Measurements from ENCODE around the gene TOX3.

- TF ChIP-seq CTCF (conservative IDR thresholded peaks at IDR 0.05; ENCODE audit: low read depth in 2 of 2) (no peak), EZH2 (IDR thresholded peaks at IDR 0.05; ENCODE audit: low read depth, unreplicated experiment) (no peak), POLR2AphosphoS5 (IDR thresholded peaks at IDR 0.05; ENCODE audit: low read depth) (no peak), CREB1 (CRISPR knock-in tag; IDR thresholded peaks at IDR 0.05; ENCODE audit: low read depth) (no peak), ETS1 (IDR thresholded peaks at IDR 0.05) (no peak), EZH2phosphoT487 (IDR thresholded peaks at IDR 0.05; ENCODE audit: unreplicated experiment) (no peak), ZNF331 (CRISPR knock-in tag; IDR thresholded peaks at IDR 0.05; ENCODE audit: low read depth) (no peak), JUNB (IDR thresholded peaks at IDR 0.05; ENCODE audit: unreplicated experiment) (no peak)
- TF ChIP-seq, protein P1, sequence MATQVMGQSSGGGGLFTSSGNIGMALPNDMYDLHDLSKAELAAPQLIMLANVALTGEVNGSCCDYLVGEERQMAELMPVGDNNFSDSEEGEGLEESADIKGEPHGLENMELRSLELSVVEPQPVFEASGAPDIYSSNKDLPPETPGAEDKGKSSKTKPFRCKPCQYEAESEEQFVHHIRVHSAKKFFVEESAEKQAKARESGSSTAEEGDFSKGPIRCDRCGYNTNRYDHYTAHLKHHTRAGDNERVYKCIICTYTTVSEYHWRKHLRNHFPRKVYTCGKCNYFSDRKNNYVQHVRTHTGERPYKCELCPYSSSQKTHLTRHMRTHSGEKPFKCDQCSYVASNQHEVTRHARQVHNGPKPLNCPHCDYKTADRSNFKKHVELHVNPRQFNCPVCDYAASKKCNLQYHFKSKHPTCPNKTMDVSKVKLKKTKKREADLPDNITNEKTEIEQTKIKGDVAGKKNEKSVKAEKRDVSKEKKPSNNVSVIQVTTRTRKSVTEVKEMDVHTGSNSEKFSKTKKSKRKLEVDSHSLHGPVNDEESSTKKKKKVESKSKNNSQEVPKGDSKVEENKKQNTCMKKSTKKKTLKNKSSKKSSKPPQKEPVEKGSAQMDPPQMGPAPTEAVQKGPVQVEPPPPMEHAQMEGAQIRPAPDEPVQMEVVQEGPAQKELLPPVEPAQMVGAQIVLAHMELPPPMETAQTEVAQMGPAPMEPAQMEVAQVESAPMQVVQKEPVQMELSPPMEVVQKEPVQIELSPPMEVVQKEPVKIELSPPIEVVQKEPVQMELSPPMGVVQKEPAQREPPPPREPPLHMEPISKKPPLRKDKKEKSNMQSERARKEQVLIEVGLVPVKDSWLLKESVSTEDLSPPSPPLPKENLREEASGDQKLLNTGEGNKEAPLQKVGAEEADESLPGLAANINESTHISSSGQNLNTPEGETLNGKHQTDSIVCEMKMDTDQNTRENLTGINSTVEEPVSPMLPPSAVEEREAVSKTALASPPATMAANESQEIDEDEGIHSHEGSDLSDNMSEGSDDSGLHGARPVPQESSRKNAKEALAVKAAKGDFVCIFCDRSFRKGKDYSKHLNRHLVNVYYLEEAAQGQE (IDR thresholded peaks at IDR 0.05; ENCODE audit: unreplicated experiment) = no peak
These were observed 21.6 kb upstream of the TOX3 start for GRCh38 chr16:52568495-52568894.
